ENCODE data around the gene REEP3.
A peak's percentile ranks its signal among the peaks of the same experiment; 100 is the strongest.
"Not testable (repeated sequence)": the region's sequence is repeated elsewhere in the genome, so short reads cannot be mapped to it uniquely, and the experiment has no call there.

The REEP3 gene

DNA sequence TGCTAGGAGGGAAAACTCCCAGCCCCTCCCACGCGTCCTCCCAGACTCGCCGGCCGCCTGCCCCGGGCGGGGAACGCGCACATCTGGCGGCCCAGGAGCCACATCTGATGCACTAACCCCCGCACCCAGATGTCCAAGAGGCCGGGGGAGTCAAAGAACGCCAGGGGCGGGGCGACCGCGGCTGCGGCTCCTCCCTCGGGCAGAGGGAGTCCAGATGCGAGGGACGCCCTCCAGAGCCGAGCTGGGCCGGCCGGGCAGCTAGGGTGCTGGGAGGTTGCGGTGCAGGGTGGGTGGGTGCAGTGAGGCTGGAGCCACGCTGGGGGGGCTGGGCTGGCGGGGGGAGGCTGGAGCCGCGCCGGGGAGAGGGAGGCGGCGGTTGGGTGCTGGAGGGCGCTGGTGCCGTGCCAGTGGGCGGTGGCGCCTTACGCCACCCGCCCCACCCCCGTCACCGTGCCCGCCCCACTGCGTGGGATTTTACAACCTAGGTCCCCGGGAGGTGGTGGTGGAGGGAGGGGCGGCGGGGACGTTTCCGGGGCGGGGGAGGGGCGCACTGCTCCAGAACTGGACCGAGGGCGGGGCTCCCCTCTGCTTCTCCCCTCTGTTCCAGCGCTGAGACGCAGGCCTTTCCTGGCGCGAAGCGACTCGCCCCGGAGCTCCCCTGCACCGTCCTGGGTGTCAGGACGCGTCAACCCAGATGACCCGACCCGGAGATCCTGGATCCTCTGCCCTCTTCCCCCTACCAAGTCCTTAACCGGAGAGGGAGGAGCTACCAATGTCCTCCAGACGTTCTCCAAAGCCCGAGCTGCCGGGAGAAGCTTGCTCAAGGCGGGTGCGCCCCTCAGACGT, 109.1 kb downstream of the REEP3 start:
- peak; percentile 54 to 94 (median 83) for DNase-seq

DNA sequence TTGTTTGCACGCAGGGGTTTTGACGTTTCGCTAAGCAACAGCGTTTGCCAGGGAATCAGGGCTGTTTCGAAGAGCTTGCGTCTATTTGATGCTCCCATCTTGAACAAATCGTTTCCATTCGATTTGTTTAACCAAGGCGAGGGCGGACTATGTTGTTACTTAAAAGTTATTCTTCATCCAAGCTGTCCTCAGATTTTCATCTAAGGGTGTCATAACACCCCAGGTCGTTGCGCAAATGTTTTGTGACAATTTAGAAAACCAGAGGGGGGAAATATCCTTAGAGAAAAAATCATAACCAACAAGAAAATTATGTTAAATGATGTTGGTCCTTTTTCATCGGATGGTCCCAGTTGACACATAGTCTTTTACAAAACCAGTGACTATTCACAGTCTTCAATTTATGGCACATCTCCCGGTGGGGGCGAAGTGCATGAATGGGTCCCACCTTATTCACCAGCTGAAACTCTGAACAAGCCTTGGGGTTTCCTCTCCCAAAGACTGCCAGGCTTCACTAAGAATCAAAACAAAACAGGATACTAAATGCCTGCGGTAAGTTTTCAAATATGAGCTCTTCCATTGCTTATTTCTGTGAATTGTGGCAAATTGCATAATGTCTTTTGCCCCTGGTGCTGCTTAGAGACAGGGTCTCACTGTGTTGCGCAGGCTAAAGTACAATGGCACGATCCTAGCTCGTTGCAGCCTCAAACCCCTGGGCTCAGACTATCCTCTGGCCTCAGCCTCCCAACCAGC, 109.9 kb downstream of the REEP3 start:
- peak in 1 of 51 donors; percentile 5 for DNase-seq

DNA sequence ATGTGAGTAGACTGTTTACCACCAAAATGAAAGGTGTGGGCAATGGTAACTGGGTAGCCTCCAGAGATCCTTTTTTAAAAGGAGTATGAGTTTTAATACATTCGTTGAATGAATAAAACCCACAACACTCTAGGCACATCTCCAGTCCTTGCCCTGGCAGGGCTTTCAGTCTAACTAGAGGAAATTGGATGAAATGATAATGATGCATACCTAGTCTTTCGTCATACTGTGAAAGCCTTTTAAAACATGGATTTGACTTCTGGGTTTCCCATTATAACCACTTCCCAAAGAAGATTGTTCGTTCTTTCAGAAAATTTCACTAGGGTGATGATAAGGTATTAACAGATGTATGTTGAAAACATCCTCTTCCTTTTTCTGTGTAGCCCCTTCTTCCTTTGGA, 110.8 kb downstream of the REEP3 start:
- no peak for DNase-seq

DNA sequence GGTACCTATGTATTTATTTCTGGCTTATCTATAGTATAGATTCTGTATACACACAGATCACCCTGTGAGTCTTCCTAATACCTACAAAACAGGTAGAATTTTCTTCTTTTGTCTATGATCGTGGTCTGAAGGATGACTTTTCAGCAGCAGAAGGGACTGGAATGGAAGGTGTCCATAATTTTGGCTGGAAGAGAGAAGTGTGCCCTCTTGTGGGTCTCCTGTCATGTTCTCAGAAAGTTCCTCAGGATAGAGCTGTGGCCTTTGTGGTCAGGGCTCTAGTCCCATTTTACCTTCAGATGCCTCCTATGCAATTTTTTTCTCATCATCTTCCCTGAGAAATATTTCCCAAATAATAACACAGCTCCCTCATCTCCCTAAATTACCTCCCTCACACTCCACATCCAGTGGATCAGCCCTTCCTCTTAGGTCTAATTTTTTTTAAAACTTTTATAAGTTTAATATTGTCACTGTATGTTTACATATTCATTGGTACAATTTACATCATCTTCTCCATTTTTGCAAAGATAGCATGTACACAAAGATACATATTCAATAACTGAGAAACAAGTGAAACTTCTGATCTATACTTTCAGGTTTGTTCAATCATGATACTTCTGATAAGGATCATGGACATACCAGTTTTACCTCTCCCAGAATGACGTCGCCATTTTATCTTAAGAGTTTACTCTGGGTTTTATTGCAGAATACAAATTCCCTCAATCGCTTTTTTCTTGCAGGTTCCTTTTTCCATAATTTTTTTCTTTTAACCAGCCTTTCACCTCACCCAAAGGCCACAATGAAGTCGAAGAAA, 112.7 kb downstream of the REEP3 start:
- peak in 11 of 51 donors; percentile 2 to 22 (median 9) for DNase-seq

DNA sequence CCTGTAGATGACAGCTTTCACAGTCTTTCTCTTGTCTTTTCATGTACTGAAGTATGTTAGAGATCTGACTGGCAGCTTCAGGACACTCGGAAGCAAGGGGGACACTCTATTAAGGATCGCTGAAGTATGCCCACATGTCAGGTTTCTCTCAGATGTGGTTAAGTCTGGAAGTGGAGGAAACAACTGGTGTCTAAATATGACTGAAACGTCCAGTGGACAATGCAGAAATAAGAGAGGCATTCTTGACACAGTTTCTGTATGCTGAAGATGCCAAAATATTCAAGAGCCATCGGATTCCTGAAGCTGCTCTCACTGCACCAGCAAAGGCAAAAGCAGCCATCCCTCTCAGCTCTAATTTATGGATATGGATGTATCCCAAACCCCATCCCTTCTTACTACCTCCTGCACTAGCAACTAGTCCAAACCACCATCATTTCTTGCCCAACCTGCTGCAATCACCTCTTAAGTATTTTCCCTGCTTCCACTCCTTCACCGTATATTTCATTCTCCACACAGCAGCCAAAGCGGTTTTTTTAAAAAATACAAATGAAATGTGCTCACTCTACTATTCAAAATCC, 113.4 kb downstream of the REEP3 start:
- DNase-seq = no peak

DNA sequence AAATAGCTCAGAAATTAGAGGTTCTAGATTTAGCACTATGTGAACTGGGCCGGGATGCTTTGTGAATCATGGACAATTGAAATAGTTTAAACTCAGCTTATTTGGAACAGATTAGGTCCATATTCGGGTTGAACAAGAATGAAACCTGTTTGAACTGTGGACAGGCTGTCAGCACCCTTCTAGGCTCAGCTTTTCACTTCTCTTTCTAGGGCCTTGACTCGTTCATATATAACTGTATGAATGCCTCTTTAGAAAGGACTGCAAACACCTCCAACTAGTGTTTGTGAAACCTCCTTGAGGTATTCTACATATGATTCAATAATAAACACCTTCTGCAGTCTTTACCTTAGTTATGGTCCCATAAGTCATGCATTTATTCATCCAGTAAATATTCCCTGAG, 115.6 kb downstream of the REEP3 start:
- no peak for DNase-seq

DNA sequence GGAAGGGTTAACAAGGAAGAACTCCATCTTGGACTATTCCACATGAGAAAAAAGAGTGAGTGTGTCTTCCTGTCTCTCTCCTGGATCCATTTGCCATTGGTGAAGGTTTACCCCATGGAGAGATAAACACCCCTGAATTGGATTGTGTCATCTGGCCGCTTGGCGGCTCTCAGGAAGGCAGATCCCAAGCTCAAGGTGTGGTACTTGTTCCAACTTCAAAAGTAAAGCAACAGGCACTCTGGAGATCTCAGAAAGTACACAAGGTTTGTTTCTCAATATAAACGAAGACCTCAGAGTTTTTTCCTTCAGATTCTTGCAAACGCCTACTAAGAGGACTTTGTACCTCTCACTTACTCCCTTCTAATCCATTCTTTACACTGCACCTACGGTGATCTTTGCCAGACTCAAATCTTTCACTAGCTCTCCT, 116.7 kb downstream of the REEP3 start:
- DNase-seq = no peak

DNA sequence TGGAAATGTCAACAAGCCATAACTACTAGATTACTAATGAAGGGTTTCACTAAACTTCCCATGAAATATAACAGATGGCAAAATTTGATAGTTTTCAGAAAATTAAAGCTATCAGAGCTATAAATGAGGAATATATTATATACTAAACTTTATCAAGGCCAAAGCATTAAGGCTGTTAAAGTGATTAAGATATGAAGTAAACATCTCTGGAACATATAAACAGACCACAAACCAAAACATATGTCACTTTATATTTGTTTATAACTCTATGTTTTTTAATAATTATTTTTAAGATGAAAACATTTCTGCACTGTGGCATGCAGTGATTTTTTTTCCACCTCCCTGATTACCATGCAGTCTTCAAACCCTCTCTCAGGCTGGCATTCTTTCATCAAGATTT, 120.2 kb downstream of the REEP3 start:
- DNase-seq = no peak

DNA sequence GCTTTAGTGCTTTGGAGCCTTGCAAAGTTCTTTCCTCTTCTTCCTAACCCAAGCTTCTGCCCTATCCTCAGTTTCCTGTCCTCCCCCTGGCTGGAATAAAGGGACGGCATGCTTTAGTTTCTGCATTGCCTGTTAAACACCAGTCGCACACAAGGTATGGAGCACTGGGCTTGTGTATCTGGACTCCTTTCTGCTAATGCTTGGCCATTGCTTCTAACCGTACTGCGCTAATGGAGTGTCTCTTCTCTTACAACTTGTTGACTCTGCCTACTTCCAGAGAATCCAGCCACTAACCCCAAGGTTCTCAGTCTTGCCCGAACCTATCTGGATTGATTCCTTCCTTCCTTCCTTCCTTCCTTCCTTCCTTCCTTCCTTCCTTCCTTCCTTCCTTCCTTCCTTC, 120.6 kb downstream of the REEP3 start:
- no peak for DNase-seq

DNA sequence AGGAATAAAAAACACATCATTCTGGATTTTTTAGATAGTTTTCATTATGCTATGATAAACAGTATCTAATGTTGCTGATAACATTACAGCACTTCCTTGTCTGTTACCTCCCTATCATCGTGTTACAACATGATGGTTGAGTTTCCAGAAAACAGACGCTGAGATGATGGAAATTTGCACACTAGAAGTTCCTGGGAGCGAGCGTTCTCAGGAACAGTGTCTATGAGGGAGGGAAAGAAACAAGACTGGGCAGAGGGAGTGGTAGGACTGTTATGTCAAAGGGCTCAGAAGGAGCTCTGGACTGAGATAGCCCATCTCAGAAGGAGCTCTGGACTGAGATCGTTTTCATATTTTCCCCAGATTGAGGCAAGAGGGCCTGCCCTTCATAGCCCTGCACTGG, 121.6 kb downstream of the REEP3 start:
- DNase-seq = no peak

DNA sequence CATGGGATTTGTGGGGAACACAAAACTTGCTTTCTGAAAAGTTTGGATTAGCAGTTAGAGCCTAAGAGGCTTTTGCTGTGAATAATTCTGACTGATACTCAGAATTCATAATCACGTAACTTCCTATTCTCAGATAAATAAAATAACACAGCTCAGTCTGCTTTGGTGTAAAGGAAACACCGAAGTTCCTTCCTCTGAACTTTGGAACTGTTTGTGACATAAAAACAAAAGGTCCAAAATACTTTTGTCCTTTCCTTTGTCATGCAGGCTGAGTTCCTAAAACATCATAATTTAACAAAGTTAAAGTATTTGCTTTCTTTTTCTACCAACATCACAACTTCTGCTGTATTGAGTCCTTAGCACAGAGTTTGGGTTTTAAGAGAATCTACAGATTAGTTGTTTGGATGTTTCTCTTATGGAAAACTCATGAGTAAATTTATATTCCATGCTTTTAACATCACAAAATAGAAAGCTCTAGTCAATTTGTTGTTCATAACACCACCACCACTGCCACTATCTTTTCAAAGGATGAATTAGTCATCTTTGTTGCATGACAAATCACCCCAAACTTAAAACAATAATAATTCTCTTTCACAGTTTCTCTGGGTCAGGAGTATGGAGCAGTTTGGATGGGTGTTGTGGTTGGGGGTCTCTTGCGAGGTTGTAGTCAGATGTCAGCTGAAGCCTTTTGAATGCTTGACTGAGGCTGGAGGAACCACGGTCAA, 123.4 kb downstream of the REEP3 start:
- no peak for DNase-seq

DNA sequence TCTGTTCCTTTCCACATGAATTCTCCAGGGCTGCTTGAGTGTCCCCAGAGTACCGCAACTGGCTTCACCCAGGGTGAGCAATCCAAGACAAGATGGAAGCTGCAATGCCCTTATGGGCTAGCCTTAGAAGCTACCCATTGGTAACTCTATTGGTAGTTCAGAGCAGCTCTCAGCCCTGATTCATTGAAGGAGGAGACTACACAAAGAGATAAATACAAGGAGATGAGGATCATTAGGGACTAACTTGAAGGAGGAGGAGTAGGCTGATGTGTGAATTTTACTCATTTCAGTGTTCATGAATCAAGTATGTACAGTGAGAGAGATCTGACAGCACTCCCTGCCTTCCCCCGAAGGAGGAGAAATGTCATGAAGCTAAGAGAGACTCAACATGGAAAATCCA, 124.0 kb downstream of the REEP3 start:
- no peak for DNase-seq

DNA sequence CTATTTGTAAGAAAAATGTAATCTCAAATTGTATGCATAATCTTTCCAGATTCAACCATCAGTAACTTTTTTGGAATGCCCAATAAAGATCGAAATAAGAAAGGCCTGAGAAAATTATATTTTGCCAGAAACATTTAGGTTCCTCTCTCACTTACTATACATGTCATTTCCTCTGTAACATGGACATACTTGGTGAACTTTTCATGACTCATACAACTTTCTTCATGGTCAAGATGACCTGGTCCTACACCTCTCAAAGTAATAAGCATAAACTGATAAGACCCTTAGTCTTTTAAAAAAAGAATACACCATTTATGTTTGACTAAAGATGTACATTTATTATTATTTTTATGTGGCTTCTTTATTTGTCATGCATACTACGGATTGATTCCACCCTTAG, 125.3 kb downstream of the REEP3 start:
- no peak for DNase-seq

DNA sequence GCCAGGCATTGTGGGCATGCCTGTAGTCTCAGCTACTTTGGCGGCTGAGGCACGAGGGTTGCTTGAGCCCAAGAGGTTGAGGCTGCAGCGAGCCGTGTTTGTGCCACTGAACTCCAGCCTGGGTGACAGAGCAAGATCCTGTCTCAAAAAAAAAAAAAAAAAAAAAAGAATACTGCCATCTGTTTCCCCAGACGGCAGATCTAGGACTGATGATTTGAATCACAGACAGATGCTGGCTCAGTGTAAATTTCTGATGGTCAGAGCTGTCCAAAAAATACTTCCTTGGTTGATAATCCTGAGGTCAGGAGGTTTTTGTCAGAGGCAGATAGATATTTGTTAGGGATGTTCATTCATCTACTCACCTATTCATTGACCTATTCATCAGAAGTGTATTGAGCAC, 130.7 kb downstream of the REEP3 start:
- no peak for DNase-seq

DNA sequence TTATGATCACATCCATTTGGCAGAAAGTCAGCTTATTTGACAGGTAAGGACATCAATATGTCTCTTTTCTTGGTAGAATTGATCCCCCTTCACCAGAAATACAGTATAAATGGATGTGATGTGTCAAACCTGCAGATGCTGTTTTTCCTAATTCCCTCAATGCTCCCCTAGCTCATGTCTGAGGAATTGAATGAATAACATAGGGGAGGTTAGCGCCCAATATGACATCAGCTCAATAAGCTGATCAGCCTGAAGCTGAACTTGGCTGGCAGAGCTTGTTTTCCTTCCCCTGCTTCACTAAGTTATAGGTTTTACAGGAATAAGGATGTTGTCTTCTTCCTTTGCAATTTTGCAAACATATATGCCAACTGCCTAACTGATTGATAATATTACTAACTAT, 132.5 kb downstream of the REEP3 start:
- no peak for DNase-seq

DNA sequence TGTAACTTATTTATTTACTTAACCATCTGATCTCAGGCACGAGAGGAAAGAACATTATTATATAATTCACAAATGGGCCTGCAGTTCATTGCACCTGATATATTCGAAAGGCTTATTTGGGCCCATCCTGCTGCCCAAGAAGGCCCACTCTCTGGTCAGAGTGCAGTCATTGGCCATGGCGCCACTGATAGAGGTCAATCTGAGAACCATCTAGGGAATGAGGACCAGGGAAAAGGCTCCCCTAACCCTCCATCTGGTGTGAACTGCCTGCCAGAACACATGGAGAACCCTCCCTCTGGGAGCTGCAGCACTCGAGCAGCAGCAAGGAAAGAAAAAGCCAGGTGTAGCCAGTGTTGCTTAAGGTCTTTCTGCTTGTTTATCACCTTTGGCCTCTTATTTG, 136.6 kb downstream of the REEP3 start:
- no peak for DNase-seq

DNA sequence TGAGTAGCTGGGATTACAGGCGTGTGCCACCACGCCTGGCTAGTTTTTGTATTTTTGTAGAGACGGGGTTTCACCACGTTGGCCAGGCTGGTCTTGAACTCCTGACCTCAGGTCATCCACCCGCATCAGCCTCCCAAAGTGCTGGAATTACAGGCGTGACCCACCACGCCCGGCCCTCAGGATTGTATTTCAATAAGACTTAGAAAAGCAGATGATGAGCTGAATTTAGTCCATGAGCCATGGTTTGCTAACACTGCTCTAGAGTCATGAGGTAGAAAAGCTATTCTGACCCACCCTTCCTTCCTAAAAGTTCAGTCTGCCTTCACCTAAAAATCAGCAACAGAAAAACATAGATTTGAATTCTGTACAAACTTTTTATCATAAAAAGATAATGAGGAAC, 139.7 kb downstream of the REEP3 start:
- DNase-seq = not testable (repeated sequence)

DNA sequence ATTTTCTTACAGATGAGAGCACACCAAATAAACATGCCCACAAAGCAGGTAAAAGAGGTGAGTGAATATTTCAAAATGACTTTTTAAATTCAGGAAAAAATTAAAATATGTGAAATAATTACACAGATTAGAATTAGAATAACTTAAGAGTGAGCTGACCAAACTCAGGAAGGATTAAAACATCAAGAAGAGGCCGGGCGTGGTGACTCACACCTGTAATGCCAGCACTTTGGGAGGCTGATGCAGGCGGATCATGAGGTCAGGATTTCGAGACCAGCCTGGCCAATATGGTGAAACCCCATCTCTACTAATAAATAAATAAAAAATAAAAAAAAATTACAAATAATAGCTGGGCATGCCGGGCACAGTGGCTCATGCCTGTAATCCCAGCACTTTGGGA, 140.1 kb downstream of the REEP3 start:
- no peak for DNase-seq

DNA sequence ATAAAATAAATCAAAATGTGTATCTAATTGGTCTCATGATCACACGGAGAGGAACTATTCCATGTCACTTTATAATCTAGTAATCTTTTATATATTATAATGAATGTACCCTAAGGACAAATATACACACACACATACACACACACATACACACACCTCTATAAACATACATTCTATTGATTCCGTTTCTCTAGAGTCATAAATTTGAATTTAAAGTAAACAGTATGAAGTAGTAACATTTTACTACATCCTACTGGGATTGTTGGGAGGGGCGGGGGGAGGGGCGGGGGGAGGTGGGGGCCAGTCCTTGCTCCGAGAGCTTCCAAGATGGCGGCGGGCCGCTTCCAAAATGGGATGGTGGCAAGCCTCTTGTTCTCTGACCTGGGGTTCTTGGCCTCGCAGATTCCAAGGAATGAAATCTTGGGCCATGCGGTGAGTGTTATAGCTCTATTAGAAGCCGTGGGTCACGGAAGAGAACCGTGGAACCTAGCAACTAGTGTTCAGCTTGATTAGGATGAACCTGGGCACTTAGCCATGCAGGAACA, 143.2 kb downstream of the REEP3 start:
- DNase-seq = no peak

DNA sequence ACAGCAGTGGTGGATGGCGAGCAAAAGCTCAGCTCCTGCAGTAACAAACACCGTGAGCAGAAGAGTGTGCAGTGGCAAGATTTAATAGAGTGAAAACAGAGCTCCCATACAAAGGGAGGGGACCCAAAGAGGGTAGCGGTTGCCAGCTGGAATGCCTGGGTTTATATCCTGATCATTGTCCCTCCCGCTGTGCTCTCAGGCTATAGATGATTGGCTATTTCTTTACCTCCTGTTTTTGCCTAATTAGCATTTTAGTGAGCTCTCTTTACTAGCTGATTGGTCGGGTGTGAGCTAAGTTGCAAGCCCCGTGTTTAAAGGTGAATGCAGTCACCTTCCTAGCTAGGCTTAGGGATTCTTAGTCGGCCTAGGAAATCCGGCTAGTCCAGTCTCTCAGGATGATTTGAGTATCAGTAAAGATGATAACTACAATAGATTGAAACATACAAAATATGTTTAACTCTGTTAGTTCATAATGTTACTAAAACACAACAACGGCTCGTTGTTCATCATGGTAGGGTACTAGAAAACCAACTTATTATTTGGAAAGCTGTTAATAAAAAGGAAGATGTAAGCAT, 143.9 kb downstream of the REEP3 start:
- not testable (repeated sequence) for DNase-seq
